Jurkat, Clone E6-1 (cell line): ENCODE results near the gene LRRC17.
"Not testable (repeated sequence)": the region's sequence is repeated elsewhere in the genome, so short reads cannot be mapped to it uniquely, and the experiment has no call there.

ENCODE experiments used
- DNase-seq: peaks from one replicate; pipeline ENCODE4 v3.0.0-alpha.2; 2011; ENCODE audit warnings: low read depth, low spot score
- H3K4me3 ChIP-seq: 2 replicates; pipeline ENCODE4 v1.5.1; 2011; ENCODE audit warnings: mild to moderate bottlenecking, low read length, control low read depth, moderate library complexity

LRRC17 gene

DNA sequence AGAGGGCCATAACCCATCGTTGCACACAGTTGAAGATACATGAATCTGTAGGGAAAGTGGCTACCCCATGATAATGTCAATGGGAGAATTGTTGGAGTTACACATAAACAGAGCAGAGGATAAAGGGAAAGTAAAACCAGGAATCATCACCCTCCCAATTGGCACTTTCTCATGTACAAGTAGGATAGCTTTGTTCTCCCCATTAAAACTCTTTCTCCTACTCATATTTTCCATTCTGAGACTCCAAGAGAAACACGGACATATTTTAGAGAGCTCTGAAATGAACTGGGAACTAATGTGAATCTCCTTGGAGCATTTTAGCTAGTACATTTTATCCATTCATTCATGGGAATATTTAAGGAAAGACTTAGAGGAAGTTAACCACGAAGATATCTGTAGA is 17.2 kb upstream of the LRRC17 start:
- no peak overlapping the region for H3K4me3 ChIP-seq
- no peak for DNase-seq

- H3K4me3 ChIP-seq = no peak overlapping the region
- DNase-seq = no peak
These were observed 16.2 kb upstream of the LRRC17 start for GRCh38 chr7:102896585-102896984.

- H3K4me3 ChIP-seq = no peak overlapping the region
- DNase-seq = no peak
These were observed 15.6 kb upstream of the LRRC17 start for GRCh38 chr7:102897211-102897631.

DNA sequence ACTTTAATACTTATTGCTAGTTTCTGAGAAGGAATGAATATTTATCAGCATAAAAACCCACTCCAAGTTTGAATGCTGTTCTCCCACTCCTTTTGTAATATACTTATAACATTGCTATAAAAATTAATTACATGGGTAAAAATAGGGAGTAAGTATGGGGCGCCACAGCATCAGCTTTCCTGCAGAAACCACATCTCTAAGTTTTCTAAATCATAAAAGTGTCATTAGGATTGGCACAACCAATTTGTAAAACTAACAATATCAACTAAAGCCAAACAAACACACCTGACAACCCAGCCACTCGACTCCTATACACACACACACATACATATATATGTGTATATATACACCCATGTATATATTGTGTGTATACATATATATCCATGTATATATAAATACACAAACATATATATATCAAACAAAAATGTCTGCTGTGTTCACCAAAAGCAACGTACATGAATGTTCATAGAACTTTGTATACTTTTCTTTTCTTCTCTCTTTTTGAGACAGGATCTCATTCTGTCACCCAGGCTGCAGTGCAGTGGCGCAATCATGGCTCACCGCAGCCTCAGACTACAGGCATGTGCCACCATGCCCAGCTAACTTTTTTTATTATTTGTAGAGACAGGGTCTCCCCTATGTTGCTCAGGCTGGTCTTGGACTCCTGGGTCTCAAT is 14.8 kb upstream of the LRRC17 start:
- H3K4me3 ChIP-seq = no peak overlapping the region
- no peak for DNase-seq

DNA sequence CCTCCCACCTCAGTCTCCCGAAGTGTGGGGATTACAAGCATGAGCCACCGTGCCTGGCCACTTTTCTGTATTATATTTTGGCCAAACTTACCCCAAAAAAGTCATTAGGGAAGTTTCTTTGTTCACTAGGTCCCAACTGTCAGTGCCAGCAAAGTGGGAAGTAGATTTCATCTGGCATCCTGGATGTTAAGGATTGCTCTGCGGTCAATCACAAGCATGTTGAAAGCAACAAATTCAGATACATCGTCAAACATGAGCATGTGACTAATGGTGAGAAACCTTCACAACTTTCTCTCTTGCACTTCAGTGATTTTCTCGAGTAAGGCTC is 14.3 kb upstream of the LRRC17 start:
- DNase-seq = no peak
- no peak overlapping the region for H3K4me3 ChIP-seq

DNA sequence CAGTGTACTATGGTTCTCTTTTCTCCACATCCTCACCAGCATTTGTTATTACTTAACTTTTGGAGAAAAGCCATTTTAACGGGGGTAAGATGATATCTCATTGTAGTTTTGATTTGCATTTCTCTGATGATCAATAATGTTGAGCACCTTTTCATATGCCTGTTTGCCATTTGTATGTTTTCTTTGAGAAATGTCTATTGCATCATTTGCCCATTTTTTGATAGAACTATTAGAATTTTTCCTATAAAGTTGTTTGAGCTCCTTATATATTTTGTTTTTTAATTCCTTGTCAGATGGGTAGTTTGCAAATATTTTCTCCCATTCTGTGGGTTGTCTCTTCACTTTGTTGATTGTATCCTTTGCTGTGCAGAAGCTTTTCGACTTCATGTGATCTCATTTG is 10.7 kb upstream of the LRRC17 start:
- DNase-seq, H3K4me3 ChIP-seq: not testable (repeated sequence)

- not testable (repeated sequence) for H3K4me3 ChIP-seq, DNase-seq
These were observed 9.2 kb upstream of the LRRC17 start for GRCh38 chr7:102903576-102903975.

GRCh38 chr7:102908676-102909075 is 4.1 kb upstream of the LRRC17 start:
- DNase-seq = no peak
- no peak overlapping the region for H3K4me3 ChIP-seq

DNA sequence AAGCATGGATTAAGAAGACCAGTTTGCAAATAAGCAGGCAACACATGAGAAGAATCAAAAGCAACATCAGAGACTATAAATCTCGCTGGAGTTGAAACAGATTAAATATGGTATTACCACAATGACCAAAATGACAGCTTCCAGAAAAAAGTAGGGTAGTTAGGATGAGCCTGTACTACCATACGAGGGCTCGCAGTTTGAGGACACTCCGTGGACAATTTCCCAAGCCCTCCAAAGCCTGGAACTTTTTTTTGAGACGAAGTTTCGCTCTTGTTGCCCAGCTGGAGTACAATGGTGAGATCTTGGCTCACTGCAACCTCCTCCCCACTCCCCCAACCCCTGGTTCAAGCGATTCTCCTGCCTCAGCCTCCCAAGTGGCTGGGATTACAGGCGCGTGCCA is 1.0 kb downstream of the LRRC17 start:
- no peak overlapping the region for H3K4me3 ChIP-seq
- DNase-seq = no peak

- H3K4me3 ChIP-seq = no peak overlapping the region
- DNase-seq = no peak
These were observed 1.8 kb downstream of the LRRC17 start for GRCh38 chr7:102914585-102914984.

DNA sequence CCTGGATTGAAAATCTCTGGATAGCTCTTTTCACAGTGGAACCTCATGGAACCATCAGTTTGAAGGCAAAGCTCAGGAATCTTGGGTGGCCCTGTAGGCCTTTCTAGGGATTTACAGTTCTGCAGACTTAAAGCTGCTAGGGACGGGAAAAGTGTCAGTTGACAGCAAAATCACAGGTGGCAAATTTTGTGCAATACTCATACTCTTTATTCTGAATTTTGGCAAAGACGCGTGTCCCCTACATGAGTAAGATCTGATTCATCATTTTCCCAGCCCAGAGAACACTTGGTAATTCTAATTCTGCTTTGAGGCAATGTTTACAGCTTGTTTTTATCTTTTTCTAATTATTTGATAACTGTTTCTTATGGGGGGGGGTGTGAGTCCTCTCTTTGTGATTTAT is 3.6 kb downstream of the LRRC17 start:
- DNase-seq = no peak
- H3K4me3 ChIP-seq = no peak overlapping the region

DNA sequence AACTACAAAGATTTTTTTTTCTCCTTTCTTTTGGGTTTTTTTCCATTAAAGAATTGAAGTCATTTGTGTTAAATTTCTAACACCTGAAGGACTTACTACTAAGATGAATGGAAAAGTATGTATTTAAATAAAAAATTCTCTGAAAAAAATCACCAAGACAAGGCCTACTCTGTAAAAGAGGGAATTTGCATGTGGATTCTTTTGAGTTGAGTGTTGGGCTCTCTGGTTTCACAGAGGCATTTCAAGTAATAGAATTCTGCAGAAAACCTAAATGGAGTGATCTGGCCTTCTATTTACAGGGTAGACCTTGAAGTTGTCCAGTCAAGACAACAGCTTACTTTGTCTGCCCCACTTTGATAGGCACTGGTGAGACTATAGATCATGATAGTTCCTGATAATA is 4.1 kb downstream of the LRRC17 start:
- no peak for DNase-seq
- H3K4me3 ChIP-seq = no peak overlapping the region

GRCh38 chr7:102917436-102918353 is 4.9 kb downstream of the LRRC17 start:
- no peak for DNase-seq
- no peak overlapping the region for H3K4me3 ChIP-seq

DNA sequence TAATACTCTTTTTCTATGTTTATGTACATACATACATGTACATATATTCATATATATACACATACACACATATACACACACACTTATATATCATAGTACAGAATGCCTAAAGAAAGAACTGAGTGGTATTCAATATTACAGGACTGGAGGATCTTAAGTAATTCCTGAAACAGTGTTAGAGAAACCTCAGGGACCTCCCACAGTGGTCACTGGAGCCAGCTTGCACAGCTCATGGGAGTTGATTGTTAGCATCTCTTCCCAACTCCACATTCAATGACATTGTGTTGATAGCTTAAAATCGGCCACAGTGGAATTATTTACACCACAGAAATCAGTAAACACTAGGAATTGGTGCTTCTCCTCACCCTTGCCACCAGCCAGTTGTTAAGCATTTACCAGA is 6.0 kb downstream of the LRRC17 start:
- H3K4me3 ChIP-seq = no peak overlapping the region
- DNase-seq = no peak

GRCh38 chr7:102925976-102926782 is 13.4 kb downstream of the LRRC17 start:
- no peak for DNase-seq
- H3K4me3 ChIP-seq = no peak overlapping the region

DNA sequence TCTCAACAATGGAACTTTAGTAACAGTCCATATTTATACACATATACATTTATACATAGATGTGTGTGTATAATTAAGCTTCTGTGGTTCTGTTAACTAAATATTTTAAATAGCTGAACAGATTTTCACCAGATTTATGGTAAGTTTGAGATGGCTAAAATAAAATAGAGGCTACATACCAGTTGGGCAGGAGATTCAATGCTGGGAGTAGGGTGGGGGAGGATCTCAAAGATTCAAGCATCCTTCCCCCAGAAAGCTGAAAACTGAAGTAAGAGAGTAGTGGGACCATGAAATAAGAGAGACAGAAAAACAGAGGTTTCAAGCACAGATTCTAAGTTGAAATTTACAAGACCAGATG is 14.0 kb downstream of the LRRC17 start:
- H3K4me3 ChIP-seq = no peak overlapping the region
- DNase-seq = no peak

- no peak overlapping the region for H3K4me3 ChIP-seq
- DNase-seq = no peak
These were observed 14.6 kb downstream of the LRRC17 start for GRCh38 chr7:102927312-102927933.

- H3K4me3 ChIP-seq = no peak overlapping the region
- no peak for DNase-seq
These were observed 19.0 kb downstream of the LRRC17 start for GRCh38 chr7:102931757-102932156.

- no peak overlapping the region for H3K4me3 ChIP-seq
- no peak for DNase-seq
These were observed 21.0 kb downstream of the LRRC17 start for GRCh38 chr7:102933763-102934162.

DNA sequence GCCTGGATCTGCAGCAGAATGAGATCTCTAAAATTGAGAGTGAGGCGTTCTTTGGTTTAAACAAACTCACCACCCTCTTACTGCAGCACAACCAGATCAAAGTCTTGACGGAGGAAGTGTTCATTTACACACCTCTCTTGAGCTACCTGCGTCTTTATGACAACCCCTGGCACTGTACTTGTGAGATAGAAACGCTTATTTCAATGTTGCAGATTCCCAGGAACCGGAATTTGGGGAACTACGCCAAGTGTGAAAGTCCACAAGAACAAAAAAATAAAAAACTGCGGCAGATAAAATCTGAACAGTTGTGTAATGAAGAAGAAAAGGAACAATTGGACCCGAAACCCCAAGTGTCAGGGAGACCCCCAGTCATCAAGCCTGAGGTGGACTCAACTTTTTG is 21.4 kb downstream of the LRRC17 start:
- DNase-seq = no peak
- no peak overlapping the region for H3K4me3 ChIP-seq
